ENCODE results near the gene PTDSS2. TPM values are rescaled to one million over a fixed set of nuclear protein-coding genes. Genes with fewer than 3 reads are reported as not detected.

Gene PTDSS2
- total and polyA plus RNA-seq, 7 donors: 11.8 to 26.0 (median 19.6) TPM

- peaks cover 30% of the 10 kb centered on the region for H3K4me1 ChIP-seq
- ATAC-seq: peak; percentile 85 to 86 (median 86)
- no peak for TF ChIP-seq CTCF (IDR thresholded peaks at IDR 0.05)
- H3K27me3 ChIP-seq (ENCODE audit: insufficient read depth in 3 of 3, low read length in 2 of 3): no peaks in the 10 kb centered on the region
- intact Hi-C loops (cut with DNase I): loop anchor here (10.0 kb wide), 2 partner anchors 272 to 302 kb away; partner anchors contain the start of genes BET1L (in 1 of the 2), PSMD13 (in 1 of the 2), RIC8A (in 1 of the 2) and SIRT3 (in 1 of the 2)
- 0 to 1% (median 1%) methylated on average over 41 to 71 of the region's 71 CpGs for WGBS, 3 donors
- peak overlapping the region; percentile 92 for H3K4me3 ChIP-seq
- peak overlapping the region; percentile 100 for H3K27ac ChIP-seq
- peaks cover 3 to 37% of the 10 kb centered on the region in 2 donors for H3K36me3 ChIP-seq (ENCODE audit: insufficient read depth in 1 of 2, low read depth in 1 of 2)
- no peaks in the 10 kb centered on the region for H3K9me3 ChIP-seq
- DNase-seq: peak; percentile 99 to 100
These were observed 56.3 kb downstream of the PTDSS2 start for GRCh38 chr11:506238-506994.

- Histone ChIP-seq H3K4me1 (peaks cover 30% of the 10 kb centered on the region), H3K4me3 (peak within 1 kb of the TSS; percentile 92), H3K27ac (peak within 1 kb of the TSS; percentile 100), H3K9me3 (no peaks in the 10 kb centered on the region), H3K27me3 (ENCODE audit: insufficient read depth in 3 of 3, low read length in 2 of 3) (no peaks in the 10 kb centered on the region), H3K36me3 (ENCODE audit: insufficient read depth in 1 of 2, low read depth in 1 of 2) (peaks cover 3 to 33% of the 10 kb centered on the region in 2 donors)
- ATAC-seq (peak; percentile 86 to 89 (median 88)), DNase-seq (peak; percentile 99 to 100)
- intact Hi-C loops (cut with DNase I): loop anchor here (10.0 kb wide), 2 partner anchors 272 to 302 kb away; partner anchors contain the start of genes BET1L (in 1 of the 2), PSMD13 (in 1 of the 2), RIC8A (in 1 of the 2) and SIRT3 (in 1 of the 2)
- 0 to 2% (median 1%) methylated on average over 38 to 93 of the region's 93 CpGs for WGBS, 3 donors
- TF ChIP-seq CTCF (IDR thresholded peaks at IDR 0.05): no peak
These were observed 57.1 kb downstream of the PTDSS2 start, which contains the start of gene RNH1 for GRCh38 chr11:506995-507726. RNH1 (minus strand) TSS chr11:507242; CDS start chr11:502162, 5,080 bp downstream.

GRCh38 chr11:507727-508515, 57.8 kb downstream of the PTDSS2 start:
- Histone ChIP-seq H3K9me3 (no peaks in the 10 kb centered on the region), H3K27ac (peak overlapping the region; percentile 100), H3K27me3 (ENCODE audit: insufficient read depth in 3 of 3, low read length in 2 of 3) (no peaks in the 10 kb centered on the region), H3K36me3 (ENCODE audit: insufficient read depth in 1 of 2, low read depth in 1 of 2) (peaks cover 3 to 39% of the 10 kb centered on the region in 2 donors), H3K4me3 (peak overlapping the region; percentile 92), H3K4me1 (peaks cover 30% of the 10 kb centered on the region)
- no peak for ATAC-seq
- intact Hi-C loops (cut with DNase I): loop anchor here (10.0 kb wide), 2 partner anchors 273 to 303 kb away; partner anchors contain the start of genes BET1L (in 1 of the 2), PSMD13 (in 1 of the 2), RIC8A (in 1 of the 2) and SIRT3 (in 1 of the 2)
- 39 to 46% (median 43%) methylated on average over 45 of the region's 45 CpGs for WGBS, 3 donors
- DNase-seq: no peak
- no peak for TF ChIP-seq CTCF (IDR thresholded peaks at IDR 0.05)

- Histone ChIP-seq H3K4me3 (no peak overlapping the region), H3K4me1 (peaks cover 21% of the 10 kb centered on the region), H3K27ac (no peak overlapping the region), H3K27me3 (ENCODE audit: insufficient read depth in 3 of 3, low read length in 2 of 3) (no peaks in the 10 kb centered on the region), H3K36me3 (ENCODE audit: insufficient read depth in 1 of 2, low read depth in 1 of 2) (peaks cover 3 to 48% of the 10 kb centered on the region in 2 donors), H3K9me3 (no peaks in the 10 kb centered on the region)
- no peak for ATAC-seq
- WGBS, 3 donors: 78 to 81% (median 80%) methylated on average over 4 to 5 of the region's 5 CpGs
- intact Hi-C loops (cut with DNase I): loop anchor here (10.0 kb wide), 2 partner anchors 274 to 304 kb away; partner anchors contain the start of genes BET1L (in 1 of the 2), PSMD13 (in 1 of the 2), RIC8A (in 1 of the 2) and SIRT3 (in 1 of the 2)
- DNase-seq: peak in 1 of 2 donors; percentile 12
- no peak for TF ChIP-seq CTCF (IDR thresholded peaks at IDR 0.05)
These were observed 58.9 kb downstream of the PTDSS2 start for GRCh38 chr11:508956-509355.

Measured in psoas muscle (tissue), 8 donors.